ENCODE measurements around the gene TRERF1. TPM values are rescaled to one million over a fixed set of nuclear protein-coding genes. Genes with fewer than 3 reads are reported as not detected.

The TRERF1 gene
- polyA plus RNA-seq, 3 donors, result 14.1 to 18.3 (median 15.8) TPM

DNA sequence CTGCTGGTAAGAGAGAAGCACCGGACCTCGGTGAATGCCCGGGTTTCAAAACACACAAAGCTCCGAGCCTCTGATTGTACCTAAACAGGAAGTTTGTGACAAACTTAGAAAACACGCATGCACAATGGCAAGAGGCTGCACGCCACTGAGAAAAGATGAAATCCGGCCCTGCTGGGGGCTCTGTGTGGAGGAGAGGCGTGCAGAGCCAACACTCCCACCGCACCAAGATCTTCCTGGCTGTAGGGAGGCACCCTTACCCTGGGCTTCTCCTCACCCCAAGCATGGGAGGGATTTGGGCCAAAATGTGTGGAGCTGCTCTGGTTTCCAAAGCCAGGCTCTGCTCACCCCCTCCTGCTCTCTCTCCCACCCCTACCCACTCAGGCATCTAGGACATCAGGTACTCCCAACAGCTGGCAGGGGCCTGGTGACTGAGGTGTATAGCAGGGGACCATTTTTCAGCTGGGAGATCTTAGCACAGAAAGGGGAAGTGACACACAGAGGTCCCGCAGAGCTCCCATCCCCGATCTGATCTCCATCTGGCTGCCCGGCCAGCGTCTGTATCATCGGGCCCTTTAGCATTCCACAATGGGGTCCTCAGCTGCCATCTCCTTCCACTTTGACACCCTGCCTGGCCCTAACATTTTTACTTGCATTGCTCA is 84.2 kb downstream of the TRERF1 start:
- DNase-seq, result no peak

DNA sequence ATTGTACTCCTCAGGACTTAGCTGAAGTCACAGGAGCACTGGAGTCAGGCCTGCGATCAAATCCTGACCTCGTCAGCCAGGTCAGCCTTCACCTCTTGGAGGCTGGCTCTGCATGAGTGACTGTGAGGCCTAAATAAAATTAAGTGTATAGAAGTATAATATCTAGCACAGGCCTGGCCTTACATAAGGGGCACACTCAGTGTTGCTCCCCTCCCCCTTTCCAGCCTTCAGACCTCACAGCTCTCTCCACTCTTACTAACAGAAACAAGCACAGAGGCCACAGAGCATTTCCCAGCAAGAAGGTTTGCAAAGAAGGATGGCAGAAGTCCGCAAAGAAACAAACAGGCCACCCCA is 84.8 kb downstream of the TRERF1 start:
- DNase-seq, result no peak

DNA sequence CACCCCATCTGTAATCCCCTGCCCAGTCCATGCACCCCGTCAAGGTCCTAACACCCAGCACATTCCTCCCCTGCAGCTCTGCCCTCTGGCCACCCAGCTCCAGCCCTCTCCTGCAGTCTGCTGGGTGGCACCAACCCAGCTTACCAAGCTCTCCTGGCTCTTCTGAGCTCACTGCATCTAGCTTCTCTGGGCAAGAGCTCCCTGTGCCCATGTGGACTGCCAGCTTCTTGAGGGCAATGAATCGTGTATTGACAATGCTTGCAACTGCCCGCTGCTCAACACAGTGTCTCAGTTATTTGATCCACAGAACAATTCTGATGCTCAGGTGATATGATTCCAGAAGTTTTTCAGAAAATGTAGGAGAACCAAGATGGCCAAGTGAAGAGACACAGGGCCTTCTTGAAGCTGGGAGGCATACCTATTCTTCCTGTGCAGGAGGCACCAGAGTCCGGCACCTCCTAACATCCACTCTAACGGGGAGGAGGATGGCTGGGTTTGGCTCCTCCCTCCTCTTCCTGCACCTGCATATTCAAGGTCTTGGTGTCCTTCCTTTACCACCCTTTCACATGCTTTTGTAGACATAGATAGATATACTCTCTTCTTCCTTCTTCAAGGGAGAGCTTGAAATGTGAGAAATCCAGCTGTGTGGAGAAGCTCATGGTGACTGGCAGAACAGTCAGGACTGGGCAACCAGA is 85.6 kb downstream of the TRERF1 start:
- DNase-seq, result no peak

DNA sequence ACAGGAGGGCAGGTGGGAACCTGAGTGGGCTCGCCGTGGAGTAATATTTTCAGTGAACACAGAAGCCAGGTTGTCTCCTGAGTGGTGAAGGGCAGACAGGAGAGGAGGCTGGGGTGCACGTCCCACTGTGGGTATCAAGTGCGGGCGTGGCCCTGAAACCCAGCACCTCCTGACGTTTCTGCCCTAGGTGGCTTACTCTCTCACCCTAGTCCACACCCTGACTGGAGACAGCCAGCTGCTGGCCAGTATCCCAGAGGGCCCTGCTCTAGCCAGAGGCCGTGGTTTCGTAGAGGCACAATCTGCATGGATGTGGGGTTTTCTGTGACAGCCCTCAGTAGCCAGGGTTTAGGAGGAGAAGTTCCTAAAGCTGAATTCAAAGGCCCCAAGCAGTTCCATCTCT is 86.7 kb downstream of the TRERF1 start:
- no peak for DNase-seq

DNA sequence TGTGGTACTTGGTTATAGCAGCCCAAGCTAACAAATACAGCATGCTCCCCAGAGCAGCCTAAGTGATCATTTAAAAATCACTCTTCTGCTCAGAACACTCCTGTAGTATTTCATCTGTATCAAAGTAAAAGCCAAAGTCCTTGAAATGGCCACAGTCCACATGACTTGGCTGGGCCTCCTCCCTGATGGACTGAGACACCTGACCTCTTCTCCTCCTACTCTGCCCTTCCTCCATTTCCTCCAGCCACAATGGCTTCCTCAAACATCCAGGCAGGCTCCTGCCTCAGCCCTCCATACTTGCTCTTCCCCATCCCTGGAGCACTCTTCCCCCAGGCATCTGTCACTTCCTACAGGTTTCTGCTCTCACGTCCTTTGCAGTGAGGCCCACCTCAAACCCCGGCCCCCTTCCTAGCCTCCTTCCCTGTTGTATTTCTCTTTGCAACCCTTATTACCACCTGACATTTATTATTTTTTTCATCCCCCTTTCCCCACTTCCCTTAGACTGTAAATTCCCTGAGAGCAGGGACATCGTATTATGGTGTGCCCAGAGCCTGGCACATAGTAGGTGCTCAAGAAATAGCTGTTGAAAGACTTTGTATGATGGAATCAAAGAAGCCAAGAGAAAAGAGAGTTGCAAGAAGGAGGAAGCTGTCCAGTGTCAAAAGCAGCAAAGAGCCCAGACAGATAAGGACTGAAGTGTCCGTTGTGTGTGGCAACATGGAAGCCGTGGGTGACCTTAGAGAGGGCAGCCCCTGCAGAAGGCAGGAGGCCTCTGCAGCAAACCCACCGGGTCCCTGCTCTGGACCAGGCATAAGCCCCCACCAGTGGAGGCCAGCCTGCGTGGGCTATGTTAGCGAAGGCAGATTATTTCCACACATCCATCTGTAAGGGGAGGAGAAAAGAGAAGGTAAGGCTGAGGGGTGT is 87.5 kb downstream of the TRERF1 start:
- DNase-seq, result no peak

DNA sequence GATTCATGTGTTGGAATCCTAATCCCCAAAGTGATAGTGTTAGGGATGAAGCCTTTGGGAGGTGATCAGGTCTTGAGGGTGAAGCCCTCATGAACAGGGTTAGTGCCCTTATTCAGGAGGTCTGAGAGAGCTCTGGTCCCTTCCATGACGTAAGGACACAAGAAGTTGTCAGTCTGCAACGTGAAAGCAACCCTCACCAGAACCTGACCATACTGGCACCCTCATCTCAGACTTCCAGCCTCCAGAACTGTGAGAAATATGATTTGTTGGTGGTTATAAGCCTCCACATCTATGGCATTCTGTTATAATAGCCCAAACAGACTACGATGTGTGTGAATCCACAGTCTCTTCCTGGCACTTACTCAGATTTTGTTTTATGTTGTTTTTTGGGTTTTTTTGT is 90.7 kb downstream of the TRERF1 start:
- no peak for DNase-seq

- no peak for DNase-seq
Observed at GRCh38 chr6:42359021-42359420, 92.7 kb downstream of the TRERF1 start.

GRCh38 chr6:42355416-42355815 is 96.3 kb downstream of the TRERF1 start:
- DNase-seq, result no peak

DNA sequence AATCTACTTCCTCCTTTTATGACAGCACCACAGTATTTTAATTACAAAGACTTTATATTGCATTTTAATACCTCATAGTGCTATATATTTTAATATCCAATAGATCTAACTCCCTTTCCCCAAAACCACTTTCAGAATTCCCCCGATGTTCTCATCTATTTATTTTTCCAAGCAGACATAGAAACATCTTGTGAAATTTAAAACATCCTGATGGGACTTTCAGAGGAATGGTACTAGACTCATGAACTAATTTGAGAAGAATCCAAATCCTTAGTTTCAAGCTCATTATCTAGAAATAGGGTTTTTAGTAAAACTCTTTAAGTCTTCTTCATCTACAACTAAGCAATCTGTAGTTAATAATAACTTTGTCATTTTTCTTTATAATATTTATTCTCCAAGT is 97.0 kb downstream of the TRERF1 start:
- no peak for DNase-seq

- no peak for DNase-seq
Observed at GRCh38 chr6:42352856-42353564, 98.7 kb downstream of the TRERF1 start.

DNA sequence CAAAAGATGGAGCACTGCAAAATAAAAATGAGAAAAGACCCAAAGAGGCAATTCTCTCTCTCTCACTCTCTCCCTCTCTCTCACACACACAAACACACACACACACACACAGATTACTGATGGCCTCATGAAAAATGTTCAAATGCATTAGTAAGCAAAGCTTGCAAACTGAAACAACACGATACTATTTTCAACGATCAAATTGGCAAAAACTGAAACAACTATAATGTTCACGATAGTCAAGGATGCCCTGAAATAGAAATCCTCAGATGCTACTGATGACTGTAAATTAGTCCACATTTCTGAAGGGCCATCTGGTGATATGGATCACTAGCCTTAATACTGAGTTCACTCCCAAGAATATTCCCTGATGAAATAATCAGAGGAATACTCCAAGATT is 100.8 kb downstream of the TRERF1 start:
- no peak for DNase-seq

- no peak for DNase-seq
Observed at GRCh38 chr6:42349753-42350511, 101.8 kb downstream of the TRERF1 start.

DNA sequence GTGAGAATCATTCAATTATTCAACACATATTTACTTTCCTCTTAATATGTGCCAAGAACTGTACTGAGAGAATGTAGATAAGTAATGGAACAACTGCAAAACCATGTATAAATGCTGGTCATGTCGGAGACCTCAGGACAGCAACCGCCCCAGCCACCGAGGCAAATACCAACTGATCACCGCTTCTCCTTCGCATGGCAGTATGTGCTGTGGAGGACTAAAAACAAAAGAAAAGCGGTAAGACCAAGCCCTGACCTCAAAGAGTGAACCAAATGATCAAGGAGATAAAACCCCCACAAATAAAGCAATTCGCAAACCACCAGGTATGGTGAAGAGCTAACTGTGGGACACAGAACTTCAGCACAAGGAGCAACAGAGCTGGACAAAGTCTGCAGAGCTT is 104.3 kb downstream of the TRERF1 start:
- DNase-seq, result no peak

DNA sequence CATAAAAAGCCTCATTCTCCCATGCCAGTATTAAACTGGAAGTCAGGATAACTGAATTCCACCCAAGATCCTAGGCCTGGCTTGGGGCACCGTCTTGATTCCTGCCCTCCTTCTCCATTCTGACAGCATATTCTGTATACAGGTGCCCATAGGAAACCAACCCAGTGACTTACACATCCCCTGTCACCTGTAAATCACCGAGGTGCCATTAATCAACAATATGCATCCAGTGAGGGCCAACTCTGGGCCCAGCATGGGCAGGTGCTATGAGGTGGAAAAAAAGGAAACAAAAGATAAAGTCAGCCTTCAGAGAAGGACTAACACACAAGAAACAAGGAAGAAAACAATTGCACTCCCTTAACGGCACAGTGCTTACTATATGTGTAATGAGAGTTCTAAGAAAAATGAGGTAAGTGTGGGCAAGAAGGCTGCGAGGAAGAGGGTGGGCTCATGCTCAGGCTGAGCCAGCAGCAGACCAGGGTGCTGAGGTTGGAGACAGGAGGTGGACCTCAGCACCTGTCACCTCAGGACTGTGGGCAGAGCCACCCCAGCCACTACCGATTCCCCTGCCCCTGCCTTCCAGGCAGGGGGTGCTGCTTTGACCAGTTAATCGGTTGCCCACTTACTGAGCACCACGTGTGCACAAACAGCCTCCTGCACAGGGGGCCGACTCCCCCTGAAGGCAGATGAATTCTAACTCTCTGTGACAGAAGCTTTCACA is 105.9 kb downstream of the TRERF1 start:
- no peak for DNase-seq

DNA sequence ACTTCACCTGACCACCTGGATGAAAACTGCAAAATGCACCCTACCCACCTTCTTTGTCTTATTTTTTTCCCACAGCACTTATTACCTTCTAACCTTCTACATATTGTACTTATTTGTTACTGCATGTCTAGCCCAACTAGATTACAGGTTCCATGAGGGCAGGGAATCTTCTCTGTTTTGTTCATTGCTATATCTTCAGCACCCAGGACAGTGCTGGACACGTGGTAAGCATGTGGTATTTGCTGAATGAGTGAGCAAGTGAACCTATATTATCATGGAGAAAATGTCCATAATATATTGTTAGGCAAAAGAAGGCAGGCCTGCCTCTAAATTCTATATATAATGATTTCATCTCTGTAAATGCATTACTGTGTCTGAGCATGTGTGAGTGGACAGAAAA is 107.0 kb downstream of the TRERF1 start:
- no peak for DNase-seq

- DNase-seq, result no peak
Observed at GRCh38 chr6:42341771-42342553, 109.8 kb downstream of the TRERF1 start.

DNA sequence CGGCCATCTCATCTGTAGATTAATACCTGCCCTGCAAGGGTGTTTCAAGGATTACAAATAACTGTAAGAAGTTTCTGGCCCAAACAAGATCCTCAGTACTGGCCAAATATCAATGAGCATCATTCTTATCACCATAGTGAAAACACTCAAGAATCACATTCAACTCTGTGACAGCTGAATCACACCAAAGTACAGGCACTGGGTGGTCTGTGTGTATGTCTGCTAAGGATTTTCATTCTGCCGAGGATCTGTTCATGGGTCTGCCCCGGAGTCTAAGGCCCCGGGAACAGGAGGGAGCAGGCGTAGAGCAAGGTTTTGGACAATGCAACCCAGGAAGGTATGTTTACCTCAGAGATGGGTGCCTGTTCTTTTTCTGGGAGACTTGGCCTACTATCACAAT is 110.5 kb downstream of the TRERF1 start:
- DNase-seq, result no peak

DNA sequence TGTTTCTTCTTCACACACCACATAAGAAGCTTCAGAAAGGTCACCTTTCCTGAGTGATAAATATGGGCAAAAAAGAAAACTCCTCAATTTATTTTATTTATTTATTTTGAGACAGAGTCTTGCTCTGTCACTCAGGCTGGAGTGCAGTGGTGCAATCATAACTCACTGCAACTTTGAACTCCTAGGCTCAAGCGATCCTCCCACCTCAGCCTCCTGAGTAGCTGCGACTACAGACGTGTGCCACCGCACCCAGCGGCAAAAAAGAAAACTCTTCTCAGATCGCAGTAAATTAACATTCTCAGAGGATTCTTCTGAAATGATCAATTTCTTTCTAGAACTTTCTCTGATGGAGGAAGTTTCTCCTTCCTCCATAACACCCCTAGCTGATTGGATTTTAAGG is 111.2 kb downstream of the TRERF1 start:
- DNase-seq, result no peak

DNA sequence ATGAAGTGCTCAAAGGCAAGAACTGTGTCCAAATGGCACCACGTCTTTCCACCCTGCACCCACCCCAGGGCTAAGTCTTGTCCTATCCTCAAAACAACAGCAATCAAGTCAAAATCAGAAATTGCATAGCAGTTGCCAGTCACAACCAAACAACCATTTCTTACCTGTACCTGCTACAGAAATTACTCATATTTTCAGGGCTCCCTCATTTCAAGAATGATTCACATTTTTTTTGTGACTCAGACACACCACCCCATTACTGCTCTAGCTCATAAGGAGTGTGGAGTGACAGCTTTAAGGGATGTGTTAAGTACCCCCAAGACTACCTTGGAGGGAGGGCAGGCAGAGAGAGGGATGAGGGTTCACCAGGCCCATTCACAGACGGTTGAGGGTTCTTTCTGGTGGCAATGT is 111.7 kb downstream of the TRERF1 start:
- no peak for DNase-seq

- DNase-seq, result no peak
Observed at GRCh38 chr6:42338744-42339222, 112.9 kb downstream of the TRERF1 start.

Measured in renal pelvis (tissue), 4 donors.